A549 (cell line): ENCODE results near the gene MAP3K9.

Experiments
- CEBPB ChIP-seq, 2 experiments: fragments of >200 bp in 1 of 2; sonication (Bioruptor Twin) in 1 of 2; formaldehyde crosslinking in 1 of 2; IDR thresholded peaks; 2 replicates each; pipeline ENCODE4 v1.6.1; 2012 to 2016
- FOSB ChIP-seq: fragments of 250-450 bp; sonication (Bioruptor Pico); IDR thresholded peaks from 2 replicates; pipeline ENCODE4 v1.5.0; 2020; ENCODE audit warnings: mild to moderate bottlenecking, moderate library complexity
- FOSL2 ChIP-seq, 2 experiments: fragments of 450-650 bp in 1 of 2; fragments of >200 bp in 1 of 2; sonication (Bioruptor Twin) in 1 of 2; formaldehyde crosslinking; IDR thresholded peaks; 2 replicates each; pipeline versions ENCODE4 v1.5.0 to v1.6.1; 2016 to 2020; ENCODE audit warnings: mild to moderate bottlenecking in 1 of 2, moderate library complexity in 1 of 2
- JUN ChIP-seq, 2 experiments: fragments of >200 bp; sonication (Bioruptor Twin); formaldehyde crosslinking; IDR thresholded peaks; 2 replicates in 1 of 2; 3 replicates in 1 of 2; pipeline ENCODE4 v1.6.1; 2016 to 2017
- PBX3 ChIP-seq: IDR thresholded peaks from 2 replicates; pipeline ENCODE4 v1.6.1; 2012
- POLR2A ChIP-seq: IDR thresholded peaks from 2 replicates; pipeline ENCODE4 v1.6.1; 2012; ENCODE audit warnings: mild to moderate bottlenecking, low read length
- POLR2AphosphoS2 ChIP-seq: conservative IDR thresholded peaks from 2 replicates; pipeline ENCODE4 v1.6.1; 2012; ENCODE audit warnings: low read length, improper control_type of control experiment, inconsistent platforms
- RCOR1 ChIP-seq: fragments of 150-350 bp; IDR thresholded peaks from 2 replicates; pipeline ENCODE4 v1.6.1; 2014; ENCODE audit warnings: antibody characterized with exemption, low read length, low read depth
- REST ChIP-seq: fragments of 200-600 bp; sonication (generic); IDR thresholded peaks from 2 replicates; pipeline ENCODE4 v1.6.1; 2016; ENCODE audit warnings: antibody characterized with exemption, mild to moderate bottlenecking, moderate library complexity
- USF2 ChIP-seq: fragments of 450-650 bp; IDR thresholded peaks from 2 replicates; pipeline ENCODE4 v1.6.1; 2014; ENCODE audit warnings: antibody characterized with exemption
- ZFP36 ChIP-seq: fragments of 450-650 bp; IDR thresholded peaks from 2 replicates; pipeline ENCODE4 v1.6.1; 2014; ENCODE audit warnings: borderline replicate concordance; ENCODE audit not compliant: partially characterized antibody
- TF ChIP-seq, protein P1 (sequence below): IDR thresholded peaks from 2 replicates; pipeline ENCODE4 v1.6.1; 2012
- TF ChIP-seq, protein P2 (sequence below): fragments of >200 bp; sonication (Bioruptor Twin); formaldehyde crosslinking; IDR thresholded peaks from 3 replicates; pipeline ENCODE4 v1.5.1; 2016

GRCh38 chr14:70823281-70823680, 14.0 kb upstream of the MAP3K9 start:
- TF ChIP-seq REST = no peak
- TF ChIP-seq PBX3 = no peak
- TF ChIP-seq, protein P1, sequence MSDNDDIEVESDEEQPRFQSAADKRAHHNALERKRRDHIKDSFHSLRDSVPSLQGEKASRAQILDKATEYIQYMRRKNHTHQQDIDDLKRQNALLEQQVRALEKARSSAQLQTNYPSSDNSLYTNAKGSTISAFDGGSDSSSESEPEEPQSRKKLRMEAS = no peak
- TF ChIP-seq FOSL2 (IDR thresholded peaks at IDR 0.05) = no peak
- no peak for TF ChIP-seq FOSL2 (CRISPR knock-in tag; IDR thresholded peaks at IDR 0.05)
- TF ChIP-seq JUN (IDR thresholded peaks at IDR 0.05) = no peak
- TF ChIP-seq ZFP36 = no peak
- TF ChIP-seq, protein P2, sequence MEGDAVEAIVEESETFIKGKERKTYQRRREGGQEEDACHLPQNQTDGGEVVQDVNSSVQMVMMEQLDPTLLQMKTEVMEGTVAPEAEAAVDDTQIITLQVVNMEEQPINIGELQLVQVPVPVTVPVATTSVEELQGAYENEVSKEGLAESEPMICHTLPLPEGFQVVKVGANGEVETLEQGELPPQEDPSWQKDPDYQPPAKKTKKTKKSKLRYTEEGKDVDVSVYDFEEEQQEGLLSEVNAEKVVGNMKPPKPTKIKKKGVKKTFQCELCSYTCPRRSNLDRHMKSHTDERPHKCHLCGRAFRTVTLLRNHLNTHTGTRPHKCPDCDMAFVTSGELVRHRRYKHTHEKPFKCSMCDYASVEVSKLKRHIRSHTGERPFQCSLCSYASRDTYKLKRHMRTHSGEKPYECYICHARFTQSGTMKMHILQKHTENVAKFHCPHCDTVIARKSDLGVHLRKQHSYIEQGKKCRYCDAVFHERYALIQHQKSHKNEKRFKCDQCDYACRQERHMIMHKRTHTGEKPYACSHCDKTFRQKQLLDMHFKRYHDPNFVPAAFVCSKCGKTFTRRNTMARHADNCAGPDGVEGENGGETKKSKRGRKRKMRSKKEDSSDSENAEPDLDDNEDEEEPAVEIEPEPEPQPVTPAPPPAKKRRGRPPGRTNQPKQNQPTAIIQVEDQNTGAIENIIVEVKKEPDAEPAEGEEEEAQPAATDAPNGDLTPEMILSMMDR = no peak
- no peak for TF ChIP-seq FOSB
- TF ChIP-seq RCOR1 = no peak
- TF ChIP-seq CEBPB (IDR thresholded peaks at IDR 0.05) = no peak
- no peak for TF ChIP-seq POLR2A
- no peak for TF ChIP-seq USF2
- no peak for TF ChIP-seq POLR2AphosphoS2
